Tibial nerve (tissue), 4 donors: Measurements from ENCODE around the gene SCAPER. TPM values are rescaled to one million over a fixed set of nuclear protein-coding genes. Genes with fewer than 3 reads are reported as not detected.

Experiments
- DNase-seq, 2 donors: peaks; one replicate each; pipeline ENCODE4 v3.0.0-alpha.2; 2019; ENCODE audit warnings: low spot score in 2 of 2
- H3K27ac ChIP-seq, 4 donors: fragments of 200-600 bp; sonication (generic) in 3 of 4; one replicate each; pipeline ENCODE4 v1.5.1; 2017 to 2019; ENCODE audit warnings: mild to moderate bottlenecking in 1 of 4
- H3K27me3 ChIP-seq, 2 donors: fragments of 200-600 bp; sonication (generic) in 1 of 2; one replicate each; pipeline versions ENCODE4 v1.5.1 to v1.6.0; 2017 to 2019
- H3K36me3 ChIP-seq, 3 donors: fragments of 200-600 bp; sonication (generic); one replicate each; pipeline ENCODE4 v1.5.1; 2018 to 2019
- H3K4me1 ChIP-seq, 4 donors: fragments of 200-600 bp; sonication (generic) in 3 of 4; one replicate each; pipeline ENCODE4 v1.5.1; 2017 to 2019
- H3K4me3 ChIP-seq, 4 donors: fragments of 200-600 bp; sonication (generic) in 3 of 4; one replicate each; pipeline ENCODE4 v1.5.1; 2017 to 2019; ENCODE audit warnings: mild to moderate bottlenecking in 1 of 4, moderate library complexity in 1 of 4
- H3K9me3 ChIP-seq, 4 donors: fragments of 200-600 bp; sonication (generic) in 3 of 4; one replicate each; pipeline ENCODE4 v1.5.1; 2017 to 2019
- EP300 ChIP-seq, 2 donors: sonication (generic); formaldehyde crosslinking; IDR thresholded peaks; one replicate each; pipeline ENCODE4 v1.6.1; 2017; ENCODE audit warnings: antibody characterized with exemption in 2 of 2, mild to moderate bottlenecking in 1 of 2
- POLR2A ChIP-seq, 2 donors: fragments of 450-650 bp; IDR thresholded peaks; one replicate each; pipeline ENCODE4 v1.6.1; 2017; ENCODE audit warnings: antibody characterized with exemption in 2 of 2, mild to moderate bottlenecking in 2 of 2, moderate library complexity in 2 of 2
- WGBS, 2 donors: methylation state at CpG; one replicate each; pipeline ENCODE4 v1.1.5; 2018; 5-methylcytosine and 5-hydroxymethylcytosine counted together
- total RNA-seq, 4 donors: library from RNA; depleted of rRNA; stranded (reverse); fragments of >200 nt; gene quantifications; one replicate each; pipeline ENCODE4 v1.1.0, GENCODE V29; 2016
- TF ChIP-seq, protein P1 (sequence below), 5 experiments: fragments of 200-600 bp in 3 of 5; fragments of 450-650 bp in 2 of 5; sonication (generic) in 3 of 5; IDR thresholded peaks; one replicate each; pipeline ENCODE4 v1.5.1; 2016 to 2019; ENCODE audit warnings: antibody characterized with exemption in 5 of 5, mild to moderate bottlenecking in 3 of 5, moderate library complexity in 2 of 5

The SCAPER gene
- total RNA-seq, 4 donors from 2014 or later, result 25.5 to 45.3 (median 37.3) TPM

DNA sequence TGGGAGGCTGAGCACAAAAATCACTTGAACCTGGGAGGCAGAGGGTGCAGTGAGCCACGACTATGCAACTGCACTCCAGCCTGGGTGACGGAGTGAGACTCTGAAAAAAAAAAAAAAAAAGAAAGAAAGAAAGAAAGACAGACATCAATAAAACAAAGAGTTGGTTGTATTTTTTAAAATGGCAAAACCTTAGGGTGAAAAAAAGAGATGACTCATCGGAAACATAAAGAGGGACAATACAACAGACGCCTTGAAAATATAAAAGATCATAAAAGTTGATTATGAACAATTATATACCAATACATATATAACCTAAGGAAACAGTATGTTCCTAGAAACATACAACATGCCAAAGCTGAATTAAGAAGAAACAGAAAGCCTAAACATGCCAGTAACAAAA, 92.8 kb downstream of the SCAPER start:
- H3K27me3 ChIP-seq, result no peaks in the 10 kb centered on the region
- DNase-seq, result no peak
- TF ChIP-seq, protein P1, sequence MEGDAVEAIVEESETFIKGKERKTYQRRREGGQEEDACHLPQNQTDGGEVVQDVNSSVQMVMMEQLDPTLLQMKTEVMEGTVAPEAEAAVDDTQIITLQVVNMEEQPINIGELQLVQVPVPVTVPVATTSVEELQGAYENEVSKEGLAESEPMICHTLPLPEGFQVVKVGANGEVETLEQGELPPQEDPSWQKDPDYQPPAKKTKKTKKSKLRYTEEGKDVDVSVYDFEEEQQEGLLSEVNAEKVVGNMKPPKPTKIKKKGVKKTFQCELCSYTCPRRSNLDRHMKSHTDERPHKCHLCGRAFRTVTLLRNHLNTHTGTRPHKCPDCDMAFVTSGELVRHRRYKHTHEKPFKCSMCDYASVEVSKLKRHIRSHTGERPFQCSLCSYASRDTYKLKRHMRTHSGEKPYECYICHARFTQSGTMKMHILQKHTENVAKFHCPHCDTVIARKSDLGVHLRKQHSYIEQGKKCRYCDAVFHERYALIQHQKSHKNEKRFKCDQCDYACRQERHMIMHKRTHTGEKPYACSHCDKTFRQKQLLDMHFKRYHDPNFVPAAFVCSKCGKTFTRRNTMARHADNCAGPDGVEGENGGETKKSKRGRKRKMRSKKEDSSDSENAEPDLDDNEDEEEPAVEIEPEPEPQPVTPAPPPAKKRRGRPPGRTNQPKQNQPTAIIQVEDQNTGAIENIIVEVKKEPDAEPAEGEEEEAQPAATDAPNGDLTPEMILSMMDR (IDR thresholded peaks at IDR 0.05), result no peak
- TF ChIP-seq POLR2A (IDR thresholded peaks at IDR 0.05) (no peak), EP300 (IDR thresholded peaks at IDR 0.05) (no peak)
- no peaks in the 10 kb centered on the region for H3K4me1 ChIP-seq
- H3K27ac ChIP-seq, result no peak overlapping the region
- 52 to 65% methylated on average over 4 of the region's 4 CpGs for WGBS, 2 donors
- H3K9me3 ChIP-seq, result peaks cover 0 to 26% (median 0%) of the 10 kb centered on the region in 4 donors
- H3K4me3 ChIP-seq, result no peak overlapping the region
- H3K36me3 ChIP-seq, result peaks cover 0 to 6% (median 0%) of the 10 kb centered on the region in 3 donors

DNA sequence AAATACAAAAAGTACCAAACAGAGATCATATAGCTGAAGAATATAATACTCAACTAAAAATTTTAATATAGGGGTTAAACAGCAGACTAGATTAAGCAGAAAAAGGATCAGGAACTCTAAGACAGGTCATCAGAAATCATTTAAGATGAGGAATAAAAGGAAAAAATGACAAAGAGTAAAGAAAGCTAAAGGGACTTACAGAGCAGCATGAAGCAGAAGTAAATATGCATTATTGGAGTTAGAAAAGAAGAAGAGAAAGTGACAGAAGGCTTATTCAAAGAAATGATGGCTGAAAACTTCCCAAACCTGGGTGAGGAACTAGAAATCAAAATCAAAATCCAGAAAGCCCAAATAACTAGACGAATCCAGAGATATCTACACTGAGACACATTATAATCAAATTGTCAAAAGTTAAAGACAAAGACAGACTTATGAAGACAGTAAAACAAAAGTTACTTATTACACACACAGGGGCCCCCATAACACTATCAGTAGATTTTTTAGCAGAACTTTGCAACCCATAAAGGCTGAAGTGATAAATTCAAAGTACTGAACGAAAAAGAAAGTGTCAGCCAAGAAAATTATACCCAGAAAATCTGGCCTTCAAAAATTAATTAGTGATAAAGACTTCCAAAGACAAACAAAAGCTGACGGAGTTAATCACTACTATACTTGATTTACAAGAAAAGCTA, 95.6 kb downstream of the SCAPER start:
- Histone ChIP-seq H3K4me1 (no peaks in the 10 kb centered on the region), H3K27ac (no peak overlapping the region), H3K27me3 (no peaks in the 10 kb centered on the region), H3K36me3 (no peaks in the 10 kb centered on the region), H3K4me3 (no peak overlapping the region), H3K9me3 (peaks cover 0 to 17% (median 0%) of the 10 kb centered on the region in 4 donors)
- TF ChIP-seq, protein P1 (IDR thresholded peaks at IDR 0.05), result no peak
- TF ChIP-seq EP300 (IDR thresholded peaks at IDR 0.05) (no peak), POLR2A (IDR thresholded peaks at IDR 0.05) (no peak)
- DNase-seq, result no peak
- 89 to 90% methylated on average over 3 of the region's 3 CpGs for WGBS, 2 donors

- DNase-seq, result no peak
- WGBS, 2 donors, result 59 to 63% methylated on average over 1 of the region's 1 CpG
- Histone ChIP-seq H3K27me3 (no peaks in the 10 kb centered on the region), H3K36me3 (peaks cover 0 to 37% (median 0%) of the 10 kb centered on the region in 3 donors), H3K9me3 (no peaks in the 10 kb centered on the region), H3K4me1 (no peaks in the 10 kb centered on the region), H3K4me3 (no peak overlapping the region), H3K27ac (no peak overlapping the region)
- TF ChIP-seq, protein P1 (IDR thresholded peaks at IDR 0.05), result no peak
- TF ChIP-seq POLR2A (IDR thresholded peaks at IDR 0.05) (no peak), EP300 (IDR thresholded peaks at IDR 0.05) (no peak)
These were observed 102.0 kb downstream of the SCAPER start for GRCh38 chr15:76803049-76803571.

DNA sequence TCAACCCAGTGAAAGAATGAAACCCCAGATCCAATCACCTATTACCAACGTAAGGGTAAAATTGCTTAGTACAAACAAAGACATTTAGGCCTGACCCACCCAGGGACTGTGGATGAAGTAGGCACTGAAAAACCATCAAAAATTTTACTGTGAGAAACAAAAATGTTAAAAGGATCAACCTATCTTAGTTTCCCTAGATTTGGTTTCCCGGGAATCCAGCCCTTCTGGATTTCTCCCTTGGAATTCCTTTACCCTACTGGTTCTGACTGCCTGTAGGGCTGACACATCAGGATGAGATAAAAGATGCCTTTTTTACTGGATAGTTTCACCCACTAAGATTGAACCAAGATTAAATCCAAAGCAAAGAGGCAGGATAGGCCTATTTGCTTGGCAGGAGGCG, 102.7 kb downstream of the SCAPER start:
- WGBS, 2 donors, result 95 to 97% methylated on average over 3 of the region's 3 CpGs
- TF ChIP-seq, protein P1 (IDR thresholded peaks at IDR 0.05), result no peak
- no peak for TF ChIP-seq EP300 (IDR thresholded peaks at IDR 0.05)
- no peak for TF ChIP-seq POLR2A (IDR thresholded peaks at IDR 0.05)
- Histone ChIP-seq H3K27me3 (no peaks in the 10 kb centered on the region), H3K27ac (no peak overlapping the region), H3K4me1 (no peaks in the 10 kb centered on the region), H3K4me3 (no peak overlapping the region), H3K9me3 (no peaks in the 10 kb centered on the region), H3K36me3 (peaks cover 0 to 37% (median 0%) of the 10 kb centered on the region in 3 donors)
- no peak for DNase-seq

GRCh38 chr15:76799760-76800159, 105.4 kb downstream of the SCAPER start:
- WGBS, 2 donors, result 98% methylated on average over 2 of the region's 2 CpGs
- DNase-seq, result no peak

More at GRCh38 chr15:76799760-76800159, 105.4 kb downstream of the SCAPER start:
- Histone ChIP-seq H3K27ac (no peak overlapping the region), H3K4me1 (no peaks in the 10 kb centered on the region), H3K36me3 (peaks cover 0 to 37% (median 0%) of the 10 kb centered on the region in 3 donors), H3K4me3 (no peak overlapping the region), H3K9me3 (no peaks in the 10 kb centered on the region), H3K27me3 (no peaks in the 10 kb centered on the region)
- TF ChIP-seq POLR2A (IDR thresholded peaks at IDR 0.05) (no peak), EP300 (IDR thresholded peaks at IDR 0.05) (no peak)
- TF ChIP-seq, protein P1 (IDR thresholded peaks at IDR 0.05), result no peak
